SK-N-SH (cell line): ENCODE data around the gene PKM.

Experiments
- POLR2AphosphoS5 ChIP-seq: IDR thresholded peaks from 2 replicates; pipeline ENCODE4 v1.6.1; 2012; ENCODE audit warnings: low read depth, low read length
- RXRA ChIP-seq: IDR thresholded peaks from 2 replicates; pipeline ENCODE4 v1.4.0; 2012; ENCODE audit warnings: low read depth, mild to moderate bottlenecking, borderline replicate concordance
- TF ChIP-seq, protein P1 (sequence below): fragments of 200-600 bp; sonication (generic); IDR thresholded peaks from 2 replicates; pipeline ENCODE4 v1.6.1; 2017; ENCODE audit warnings: antibody characterized with exemption, mild to moderate bottlenecking, moderate library complexity
- TF ChIP-seq, protein P2 (sequence below): IDR thresholded peaks from 2 replicates; pipeline ENCODE4 v1.6.1; 2012; ENCODE audit warnings: mild to moderate bottlenecking, low read depth, low read length, moderate library complexity
- TF ChIP-seq, protein P3 (sequence below): IDR thresholded peaks from 2 replicates; pipeline ENCODE4 v1.4.0; 2012; ENCODE audit warnings: low read depth

DNA sequence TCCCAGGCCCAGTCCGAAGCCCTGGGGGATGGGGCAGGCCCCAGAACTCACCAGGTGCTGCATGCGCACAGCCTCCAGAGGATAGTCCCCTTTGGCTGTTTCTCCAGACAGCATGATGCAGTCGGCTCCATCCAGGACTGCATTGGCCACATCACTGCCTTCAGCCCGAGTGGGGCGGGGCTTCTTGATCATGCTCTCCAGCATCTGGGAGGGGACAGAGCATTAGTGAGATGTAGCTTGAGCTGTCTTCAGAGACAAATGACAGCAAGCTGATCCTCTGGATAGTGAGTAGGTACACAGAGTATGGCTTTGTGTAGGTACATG is 24.4 kb downstream of the PKM start:
- no peak for TF ChIP-seq RXRA
- TF ChIP-seq, protein P1, sequence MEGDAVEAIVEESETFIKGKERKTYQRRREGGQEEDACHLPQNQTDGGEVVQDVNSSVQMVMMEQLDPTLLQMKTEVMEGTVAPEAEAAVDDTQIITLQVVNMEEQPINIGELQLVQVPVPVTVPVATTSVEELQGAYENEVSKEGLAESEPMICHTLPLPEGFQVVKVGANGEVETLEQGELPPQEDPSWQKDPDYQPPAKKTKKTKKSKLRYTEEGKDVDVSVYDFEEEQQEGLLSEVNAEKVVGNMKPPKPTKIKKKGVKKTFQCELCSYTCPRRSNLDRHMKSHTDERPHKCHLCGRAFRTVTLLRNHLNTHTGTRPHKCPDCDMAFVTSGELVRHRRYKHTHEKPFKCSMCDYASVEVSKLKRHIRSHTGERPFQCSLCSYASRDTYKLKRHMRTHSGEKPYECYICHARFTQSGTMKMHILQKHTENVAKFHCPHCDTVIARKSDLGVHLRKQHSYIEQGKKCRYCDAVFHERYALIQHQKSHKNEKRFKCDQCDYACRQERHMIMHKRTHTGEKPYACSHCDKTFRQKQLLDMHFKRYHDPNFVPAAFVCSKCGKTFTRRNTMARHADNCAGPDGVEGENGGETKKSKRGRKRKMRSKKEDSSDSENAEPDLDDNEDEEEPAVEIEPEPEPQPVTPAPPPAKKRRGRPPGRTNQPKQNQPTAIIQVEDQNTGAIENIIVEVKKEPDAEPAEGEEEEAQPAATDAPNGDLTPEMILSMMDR: no peak
- TF ChIP-seq, protein P2, sequence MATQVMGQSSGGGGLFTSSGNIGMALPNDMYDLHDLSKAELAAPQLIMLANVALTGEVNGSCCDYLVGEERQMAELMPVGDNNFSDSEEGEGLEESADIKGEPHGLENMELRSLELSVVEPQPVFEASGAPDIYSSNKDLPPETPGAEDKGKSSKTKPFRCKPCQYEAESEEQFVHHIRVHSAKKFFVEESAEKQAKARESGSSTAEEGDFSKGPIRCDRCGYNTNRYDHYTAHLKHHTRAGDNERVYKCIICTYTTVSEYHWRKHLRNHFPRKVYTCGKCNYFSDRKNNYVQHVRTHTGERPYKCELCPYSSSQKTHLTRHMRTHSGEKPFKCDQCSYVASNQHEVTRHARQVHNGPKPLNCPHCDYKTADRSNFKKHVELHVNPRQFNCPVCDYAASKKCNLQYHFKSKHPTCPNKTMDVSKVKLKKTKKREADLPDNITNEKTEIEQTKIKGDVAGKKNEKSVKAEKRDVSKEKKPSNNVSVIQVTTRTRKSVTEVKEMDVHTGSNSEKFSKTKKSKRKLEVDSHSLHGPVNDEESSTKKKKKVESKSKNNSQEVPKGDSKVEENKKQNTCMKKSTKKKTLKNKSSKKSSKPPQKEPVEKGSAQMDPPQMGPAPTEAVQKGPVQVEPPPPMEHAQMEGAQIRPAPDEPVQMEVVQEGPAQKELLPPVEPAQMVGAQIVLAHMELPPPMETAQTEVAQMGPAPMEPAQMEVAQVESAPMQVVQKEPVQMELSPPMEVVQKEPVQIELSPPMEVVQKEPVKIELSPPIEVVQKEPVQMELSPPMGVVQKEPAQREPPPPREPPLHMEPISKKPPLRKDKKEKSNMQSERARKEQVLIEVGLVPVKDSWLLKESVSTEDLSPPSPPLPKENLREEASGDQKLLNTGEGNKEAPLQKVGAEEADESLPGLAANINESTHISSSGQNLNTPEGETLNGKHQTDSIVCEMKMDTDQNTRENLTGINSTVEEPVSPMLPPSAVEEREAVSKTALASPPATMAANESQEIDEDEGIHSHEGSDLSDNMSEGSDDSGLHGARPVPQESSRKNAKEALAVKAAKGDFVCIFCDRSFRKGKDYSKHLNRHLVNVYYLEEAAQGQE: no peak
- no peak for TF ChIP-seq POLR2AphosphoS5
- TF ChIP-seq, protein P3, sequence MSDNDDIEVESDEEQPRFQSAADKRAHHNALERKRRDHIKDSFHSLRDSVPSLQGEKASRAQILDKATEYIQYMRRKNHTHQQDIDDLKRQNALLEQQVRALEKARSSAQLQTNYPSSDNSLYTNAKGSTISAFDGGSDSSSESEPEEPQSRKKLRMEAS: no peak
